ENCODE results near the gene STK10. TPM values are rescaled to one million over a fixed set of nuclear protein-coding genes. Genes with fewer than 3 reads are reported as not detected.

Gene STK10
- total and polyA plus RNA-seq, 2 experiments from 2014 or later: 7.5 to 17.8 TPM

- Mint-ChIP-seq H3K36me3 (ENCODE audit: low read depth) (no peaks in the 10 kb centered on the region), H3K27ac (no peak overlapping the region), H3K4me3 (no peak overlapping the region), H3K27me3 (ENCODE audit: insufficient read depth, low read depth, poor library complexity) (peaks cover under 1% of the 10 kb centered on the region), H3K9me3 (no peaks in the 10 kb centered on the region), H3K4me1 (peaks cover 68% of the 10 kb centered on the region)
- Histone ChIP-seq H3K4me1 (ENCODE audit: insufficient read depth) (peaks cover 77% of the 10 kb centered on the region), H3K27ac (ENCODE audit: low read depth) (no peak overlapping the region), H3K36me3 (ENCODE audit: insufficient read depth) (no peaks in the 10 kb centered on the region), H3F3A (replicated peaks; ENCODE audit: low read depth) (peaks cover 4% of the 10 kb centered on the region; the same call in 1 of the 2 replicates), H2AFZ (no peak overlapping the region), H4K20me1 (replicated peaks; ENCODE audit: insufficient read depth) (peaks cover 47% of the 10 kb centered on the region), H3K9me2 (ENCODE audit: insufficient read depth) (no peaks in the 10 kb centered on the region), H3K79me2 (replicated peaks; ENCODE audit: insufficient read depth) (peaks cover 93% of the 10 kb centered on the region), H3K27me3 (ENCODE audit: insufficient read depth) (no peaks in the 10 kb centered on the region), H3K4me2 (peak overlapping the region; percentile 37; the same call in 1 of the 2 replicates), H3K4me3 (no peak overlapping the region)
- peak; percentile 51 for DNase-seq (ENCODE audit: low spot score)
- no peak for TF ChIP-seq CREB1 (CRISPR knock-in tag; IDR thresholded peaks at IDR 0.05; ENCODE audit: low read depth)
- TF ChIP-seq CTCF (conservative IDR thresholded peaks at IDR 0.05; ENCODE audit: low read depth in 2 of 2): peak; percentile 60 to 65
- ATAC-seq: no peak
Measured at GRCh38 chr5:172002310-172002709, 185.7 kb downstream of the STK10 start.

- H3K4me2 ChIP-seq: peak overlapping the region; percentile 51
- ATAC-seq (peak; percentile 15; the same call in 2 of the 3 replicates), DNase-seq (ENCODE audit: low spot score) (peak; percentile 60)
- no peak for TF ChIP-seq ETS1 (IDR thresholded peaks at IDR 0.05)
- no peak for TF ChIP-seq REST (IDR thresholded peaks at IDR 0.05; ENCODE audit: unreplicated experiment)
- TF ChIP-seq EZH2 (IDR thresholded peaks at IDR 0.05; ENCODE audit: low read depth, unreplicated experiment): no peak
- TF ChIP-seq JUNB (IDR thresholded peaks at IDR 0.05; ENCODE audit: unreplicated experiment): no peak
- TF ChIP-seq ZNF331 (CRISPR knock-in tag; IDR thresholded peaks at IDR 0.05; ENCODE audit: low read depth): no peak
- no peak for TF ChIP-seq CREB1 (CRISPR knock-in tag; IDR thresholded peaks at IDR 0.05; ENCODE audit: low read depth)
- TF ChIP-seq POLR2AphosphoS5 (IDR thresholded peaks at IDR 0.05; ENCODE audit: low read depth): no peak
- no peak for TF ChIP-seq ZNF462 (CRISPR knock-in tag; IDR thresholded peaks at IDR 0.05)
- H3K9me2 ChIP-seq (ENCODE audit: insufficient read depth): no peaks in the 10 kb centered on the region
- peaks cover 89% of the 10 kb centered on the region for H3K4me1 ChIP-seq (ENCODE audit: insufficient read depth)
- Mint-ChIP-seq H3K4me1 (peaks cover 78% of the 10 kb centered on the region), H3K9me3 (no peaks in the 10 kb centered on the region), H3K36me3 (ENCODE audit: low read depth) (peaks cover 10% of the 10 kb centered on the region; the same call in 2 of the 3 replicates), H3K27ac (peak overlapping the region; percentile 78), H3K4me3 (peak overlapping the region; percentile 36; the same call in 2 of the 3 replicates), H3K27me3 (ENCODE audit: insufficient read depth, low read depth, poor library complexity) (no peaks in the 10 kb centered on the region)
- H3K27ac ChIP-seq (ENCODE audit: low read depth): peak overlapping the region; percentile 7; the same call in 1 of the 2 replicates
- no peaks in the 10 kb centered on the region for H3F3A ChIP-seq (replicated peaks; ENCODE audit: low read depth)
- H3K27me3 ChIP-seq (ENCODE audit: insufficient read depth): no peaks in the 10 kb centered on the region
- H3K4me3 ChIP-seq: peak overlapping the region; percentile 5; the same call in 1 of the 2 replicates
- H2AFZ ChIP-seq: no peak overlapping the region
- H3K36me3 ChIP-seq (ENCODE audit: insufficient read depth): no peaks in the 10 kb centered on the region
- H3K79me2 ChIP-seq (replicated peaks; ENCODE audit: insufficient read depth): peaks cover 100% of the 10 kb centered on the region
- H4K20me1 ChIP-seq (replicated peaks; ENCODE audit: insufficient read depth): peaks cover 63% of the 10 kb centered on the region
Measured at GRCh38 chr5:171999877-172000276, 188.1 kb downstream of the STK10 start.
